ENCODE measurements around the gene DCBLD1. TPM values are rescaled to one million over a fixed set of nuclear protein-coding genes. Genes with fewer than 3 reads are reported as not detected.

DCBLD1 gene
- total RNA-seq, 2 donors from 2014 or later, result 8.8 to 17.6 TPM

- no peaks in the 10 kb centered on the region for H3K9me3 ChIP-seq
- H3K27me3 ChIP-seq (replicated peaks; ENCODE audit: insufficient read depth), result no peaks in the 10 kb centered on the region
- 83% methylated on average over 3 of the region's 3 CpGs for WGBS
- no peaks in the 10 kb centered on the region for H3K4me1 ChIP-seq (replicated peaks)
- no peak overlapping the region for H3K4me3 ChIP-seq
- no peak for DNase-seq (ENCODE audit: low spot score)
- no peaks in the 10 kb centered on the region for H3K36me3 ChIP-seq
- intact Hi-C loops (cut with DNase I), result no loop called here
- H3K27ac ChIP-seq, result no peak overlapping the region
- TF ChIP-seq POLR2A (IDR thresholded peaks at IDR 0.05) (no peak), POLR2AphosphoS5 (IDR thresholded peaks at IDR 0.05) (no peak), CTCF (IDR thresholded peaks at IDR 0.05) (no peak)
Observed at GRCh38 chr6:117534974-117535373, 52.5 kb downstream of the DCBLD1 start.

DNA sequence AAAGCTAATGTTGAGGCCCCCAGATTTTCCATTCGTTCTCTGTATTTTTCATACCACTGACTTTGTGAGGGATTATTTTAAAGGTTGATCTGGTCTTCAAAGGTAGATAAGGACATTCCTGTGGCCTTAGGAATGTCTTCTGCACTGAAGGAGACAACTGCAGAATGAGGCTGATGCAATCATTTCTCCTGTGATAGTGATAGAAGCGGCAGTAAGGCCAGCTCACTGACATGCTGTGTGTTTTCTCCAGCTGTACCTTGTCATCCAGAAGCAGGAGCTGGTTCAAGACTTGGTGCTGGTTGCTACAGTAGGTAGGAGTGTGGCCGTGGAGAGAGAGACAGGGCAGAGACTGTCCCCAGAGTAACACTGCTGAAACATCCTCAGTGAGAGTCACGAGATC lies 53.8 kb downstream of the DCBLD1 start:
- 92% methylated on average over 4 of the region's 4 CpGs for WGBS
- intact Hi-C loops (cut with DNase I), result no loop called here
- DNase-seq (ENCODE audit: low spot score), result no peak
- Histone ChIP-seq H3K4me3 (no peak overlapping the region), H3K4me1 (replicated peaks) (no peaks in the 10 kb centered on the region), H3K36me3 (no peaks in the 10 kb centered on the region), H3K27ac (no peak overlapping the region), H3K9me3 (no peaks in the 10 kb centered on the region), H3K27me3 (replicated peaks; ENCODE audit: insufficient read depth) (no peaks in the 10 kb centered on the region)
- TF ChIP-seq POLR2A (IDR thresholded peaks at IDR 0.05), result no peak
- TF ChIP-seq POLR2AphosphoS5 (IDR thresholded peaks at IDR 0.05), result no peak
- no peak for TF ChIP-seq CTCF (IDR thresholded peaks at IDR 0.05)

DNA sequence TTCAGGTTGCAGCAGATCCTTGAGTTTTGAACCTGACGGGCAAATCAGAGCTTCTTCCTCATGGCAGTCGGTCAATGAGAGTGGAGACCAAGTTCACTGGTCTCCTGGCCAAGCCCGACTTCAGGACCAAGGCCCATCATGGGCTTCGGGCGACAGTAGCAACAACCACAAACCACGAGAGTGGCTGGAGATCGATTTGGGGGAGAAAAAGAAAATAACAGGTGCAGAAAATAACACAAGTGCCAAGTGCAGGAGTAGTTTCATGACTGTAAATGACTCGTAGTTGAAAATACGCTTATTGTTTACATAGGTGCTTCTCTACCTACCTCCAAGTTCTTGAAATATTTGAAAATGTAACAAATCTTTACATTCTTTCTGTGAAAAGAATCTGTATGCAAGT lies 56.1 kb downstream of the DCBLD1 start:
- intact Hi-C loops (cut with DNase I), result no loop called here
- TF ChIP-seq POLR2A (IDR thresholded peaks at IDR 0.05) (no peak), CTCF (IDR thresholded peaks at IDR 0.05) (no peak), POLR2AphosphoS5 (IDR thresholded peaks at IDR 0.05) (no peak)
- Histone ChIP-seq H3K36me3 (no peaks in the 10 kb centered on the region), H3K4me3 (no peak overlapping the region), H3K27ac (no peak overlapping the region), H3K9me3 (no peaks in the 10 kb centered on the region), H3K27me3 (replicated peaks; ENCODE audit: insufficient read depth) (no peaks in the 10 kb centered on the region), H3K4me1 (replicated peaks) (no peaks in the 10 kb centered on the region)
- DNase-seq (ENCODE audit: low spot score), result no peak
- 89% methylated on average over 9 of the region's 9 CpGs for WGBS

GRCh38 chr6:117540670-117541069 lies 58.2 kb downstream of the DCBLD1 start:
- intact Hi-C loops (cut with DNase I), result no loop called here
- Histone ChIP-seq H3K4me3 (no peak overlapping the region), H3K36me3 (no peaks in the 10 kb centered on the region), H3K27ac (no peak overlapping the region), H3K4me1 (replicated peaks) (no peaks in the 10 kb centered on the region), H3K9me3 (no peaks in the 10 kb centered on the region), H3K27me3 (replicated peaks; ENCODE audit: insufficient read depth) (no peaks in the 10 kb centered on the region)
- TF ChIP-seq POLR2A (IDR thresholded peaks at IDR 0.05) (no peak), POLR2AphosphoS5 (IDR thresholded peaks at IDR 0.05) (no peak), CTCF (IDR thresholded peaks at IDR 0.05) (no peak)
- no peak for DNase-seq (ENCODE audit: low spot score)
- WGBS, result 96% methylated on average over 8 of the region's 8 CpGs

DNA sequence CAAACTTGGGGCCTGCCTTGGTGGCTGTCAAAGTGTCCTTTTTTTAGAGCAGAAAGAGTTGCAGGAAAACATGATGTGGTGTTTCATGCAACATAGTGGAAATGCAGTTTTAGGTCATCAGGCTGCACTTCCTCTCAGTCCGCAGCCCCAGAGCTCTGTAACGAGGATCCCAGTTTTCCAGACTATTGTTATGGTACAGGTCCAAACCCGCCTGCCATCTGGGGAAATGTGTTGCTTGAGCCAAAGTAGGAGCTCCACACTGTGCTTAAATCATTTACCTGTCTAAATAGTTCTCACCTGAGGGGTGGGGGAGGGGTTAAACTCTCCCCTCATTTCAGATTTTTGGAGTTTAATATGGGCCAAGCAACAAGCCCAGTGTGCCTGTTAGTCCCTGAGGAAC lies 60.0 kb downstream of the DCBLD1 start:
- no peaks in the 10 kb centered on the region for H3K27me3 ChIP-seq (replicated peaks; ENCODE audit: insufficient read depth)
- intact Hi-C loops (cut with DNase I), result no loop called here
- no peak for DNase-seq (ENCODE audit: low spot score)
- H3K4me3 ChIP-seq, result no peak overlapping the region
- TF ChIP-seq POLR2A (IDR thresholded peaks at IDR 0.05), result no peak
- TF ChIP-seq POLR2AphosphoS5 (IDR thresholded peaks at IDR 0.05), result no peak
- TF ChIP-seq CTCF (IDR thresholded peaks at IDR 0.05), result no peak
- no peaks in the 10 kb centered on the region for H3K4me1 ChIP-seq (replicated peaks)
- WGBS, result 52% methylated on average over 3 of the region's 3 CpGs
- no peaks in the 10 kb centered on the region for H3K9me3 ChIP-seq
- H3K36me3 ChIP-seq, result no peaks in the 10 kb centered on the region
- H3K27ac ChIP-seq, result no peak overlapping the region

All from prostate gland (tissue), 2 donors.